Loucy (cell line): ENCODE results near the gene HIF1A.
"Not testable (repeated sequence)": the region's sequence is repeated elsewhere in the genome, so short reads cannot be mapped to it uniquely, and the experiment has no call there.

Experiments
- H2AFZ ChIP-seq: fragments of 200-600 bp; sonication (generic); 2 replicates; pipeline ENCODE4 v1.6.0; 2016; ENCODE audit warnings: antibody characterized with exemption, mild to moderate bottlenecking, low read length, moderate library complexity
- H3F3A ChIP-seq: fragments of 200-600 bp; 2 replicates; pipeline ENCODE4 v1.6.0; 2016; ENCODE audit warnings: antibody characterized with exemption, low read depth, mild to moderate bottlenecking
- H3K27me3 ChIP-seq: fragments of 200-600 bp; sonication (generic); 2 replicates; pipeline ENCODE4 v1.6.1; 2014; ENCODE audit warnings: low read length, mild to moderate bottlenecking; ENCODE audit not compliant: insufficient read depth, poor library complexity, severe bottlenecking
- H3K36me3 ChIP-seq: fragments of 200-600 bp; sonication (generic); 2 replicates; pipeline ENCODE4 v1.6.1; 2016; ENCODE audit warnings: low read length; ENCODE audit not compliant: insufficient read depth
- H3K4me1 ChIP-seq: fragments of 200-600 bp; sonication (generic); 2 replicates; pipeline ENCODE4 v1.5.1; 2014; ENCODE audit warnings: low read length, mild to moderate bottlenecking; ENCODE audit not compliant: insufficient read depth, poor library complexity, severe bottlenecking
- H3K4me2 ChIP-seq: fragments of 200-600 bp; sonication (generic); 2 replicates; pipeline ENCODE4 v1.6.0; 2014; ENCODE audit warnings: antibody characterized with exemption, low read length, low read depth, mild to moderate bottlenecking; ENCODE audit not compliant: poor library complexity, severe bottlenecking
- H3K4me3 ChIP-seq: fragments of 200-600 bp; sonication (generic); 2 replicates; pipeline ENCODE4 v1.5.1; 2014; ENCODE audit warnings: low read length, mild to moderate bottlenecking, mixed read lengths; ENCODE audit not compliant: poor library complexity, severe bottlenecking
- H3K79me2 ChIP-seq: fragments of 200-600 bp; sonication (generic); 2 replicates; pipeline ENCODE4 v1.6.1; 2014; ENCODE audit warnings: low read length; ENCODE audit not compliant: insufficient read depth
- H3K9ac ChIP-seq: fragments of 200-600 bp; sonication (generic); 2 replicates; pipeline ENCODE4 v1.6.0; 2014; ENCODE audit warnings: mild to moderate bottlenecking, low read depth, low read length, moderate library complexity; ENCODE audit not compliant: poor library complexity, severe bottlenecking
- H3K9me2 ChIP-seq: fragments of 200-600 bp; sonication (generic); replicated peaks from 2 replicates; pipeline ENCODE4 v1.6.1; 2016; ENCODE audit warnings: low read depth, low read length, mixed read lengths
- H3K9me3 ChIP-seq: fragments of 200-600 bp; sonication (generic); 2 replicates; pipeline ENCODE4 v1.6.1; 2014; ENCODE audit warnings: mild to moderate bottlenecking, antibody characterized with exemption, low read length, low read depth; ENCODE audit not compliant: insufficient read depth
- H4K20me1 ChIP-seq: fragments of 200-600 bp; sonication (generic); 2 replicates; pipeline ENCODE4 v1.6.0; 2014; ENCODE audit warnings: antibody characterized with exemption, low read length, mild to moderate bottlenecking; ENCODE audit not compliant: insufficient read depth, poor library complexity, severe bottlenecking
- CTCF ChIP-seq: fragments of 200-600 bp; sonication (generic); conservative IDR thresholded peaks from 2 replicates; pipeline ENCODE4 v1.5.1; 2014; ENCODE audit warnings: mild to moderate bottlenecking, antibody characterized with exemption, low read length
- EZH2phosphoT487 ChIP-seq: fragments of 200-600 bp; IDR thresholded peaks from 2 replicates; pipeline ENCODE4 v1.6.1; 2018; ENCODE audit warnings: antibody characterized with exemption, mild to moderate bottlenecking, moderate library complexity, borderline replicate concordance

The HIF1A gene

GRCh38 chr14:61655777-61656176 is 39.5 kb upstream of the HIF1A start:
- no peak overlapping the region for H3K4me3 ChIP-seq
- H3K9ac ChIP-seq: no peak overlapping the region
- no peaks in the 10 kb centered on the region for H3F3A ChIP-seq
- no peaks in the 10 kb centered on the region for H3K27me3 ChIP-seq
- H2AFZ ChIP-seq: no peak overlapping the region
- no peaks in the 10 kb centered on the region for H3K36me3 ChIP-seq
- H3K9me3 ChIP-seq: no peaks in the 10 kb centered on the region
- TF ChIP-seq EZH2phosphoT487 (no peak), CTCF (no peak)
- peaks cover 7% of the 10 kb centered on the region for H3K4me1 ChIP-seq
- H3K79me2 ChIP-seq: no peaks in the 10 kb centered on the region
- no peak overlapping the region for H3K4me2 ChIP-seq
- H4K20me1 ChIP-seq: no peaks in the 10 kb centered on the region
- H3K9me2 ChIP-seq: no peaks in the 10 kb centered on the region

- Histone ChIP-seq H3K4me2 (no peak overlapping the region), H2AFZ (no peak overlapping the region), H3K4me1 (peaks cover 13% of the 10 kb centered on the region), H3K4me3 (no peak overlapping the region), H3K36me3 (no peaks in the 10 kb centered on the region), H3K9me3 (no peaks in the 10 kb centered on the region), H3F3A (no peaks in the 10 kb centered on the region), H4K20me1 (no peaks in the 10 kb centered on the region), H3K9me2 (no peaks in the 10 kb centered on the region), H3K79me2 (no peaks in the 10 kb centered on the region), H3K9ac (no peak overlapping the region), H3K27me3 (no peaks in the 10 kb centered on the region)
- TF ChIP-seq CTCF (no peak), EZH2phosphoT487 (no peak)
Observed at GRCh38 chr14:61656341-61656740, 39.0 kb upstream of the HIF1A start.

GRCh38 chr14:61658111-61658510 is 37.2 kb upstream of the HIF1A start:
- H3K9me2 ChIP-seq, H3K4me2 ChIP-seq, H2AFZ ChIP-seq, H3F3A ChIP-seq, H4K20me1 ChIP-seq, H3K9me3 ChIP-seq, H3K36me3 ChIP-seq, H3K79me2 ChIP-seq, H3K27me3 ChIP-seq, H3K4me3 ChIP-seq, H3K9ac ChIP-seq: not testable (repeated sequence)
- H3K4me1 ChIP-seq: peaks cover 31% of the 10 kb centered on the region

- H3K4me3 ChIP-seq: no peak overlapping the region
- no peak for TF ChIP-seq EZH2phosphoT487
- TF ChIP-seq CTCF: no peak
- no peaks in the 10 kb centered on the region for H3F3A ChIP-seq
- no peak overlapping the region for H3K4me2 ChIP-seq
- no peaks in the 10 kb centered on the region for H3K27me3 ChIP-seq
- no peak overlapping the region for H2AFZ ChIP-seq
- H4K20me1 ChIP-seq: no peaks in the 10 kb centered on the region
- no peaks in the 10 kb centered on the region for H3K9me2 ChIP-seq
- H3K9me3 ChIP-seq: no peaks in the 10 kb centered on the region
- H3K79me2 ChIP-seq: no peaks in the 10 kb centered on the region
- no peaks in the 10 kb centered on the region for H3K36me3 ChIP-seq
- H3K9ac ChIP-seq: no peak overlapping the region
- peaks cover 40% of the 10 kb centered on the region for H3K4me1 ChIP-seq
Observed at GRCh38 chr14:61659582-61659981, 35.7 kb upstream of the HIF1A start.
